ENCODE measurements around the gene CCDC141. TPM values are rescaled to one million over a fixed set of nuclear protein-coding genes. Genes with fewer than 3 reads are reported as not detected.
"Not testable (repeated sequence)": the region's sequence is repeated elsewhere in the genome, so short reads cannot be mapped to it uniquely, and the experiment has no call there.

Gene CCDC141
- total RNA-seq, 1 experiment from 2014 or later = 0.30 TPM

DNA sequence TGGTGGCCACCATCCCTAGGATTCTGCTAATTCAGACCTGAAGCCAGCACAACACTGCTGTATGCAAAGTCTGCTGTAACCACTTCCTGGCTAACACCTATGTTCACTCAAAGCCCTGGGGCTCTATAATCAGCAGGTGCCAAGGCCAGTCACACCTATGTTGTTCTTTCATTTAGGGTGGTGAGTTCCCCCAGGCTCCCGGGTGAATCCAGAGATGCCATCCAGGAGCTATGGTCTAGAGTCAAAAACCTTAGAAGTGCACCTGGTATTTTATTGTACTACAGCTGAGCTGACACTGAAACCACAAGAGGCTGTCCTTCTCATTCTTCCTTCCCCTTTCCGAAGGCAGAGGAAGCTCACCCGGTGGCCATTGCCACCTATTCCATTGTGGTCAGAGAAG is 46.2 kb upstream of the CCDC141 start:
- RAD21 ChIA-PET (ENCODE audit: low non-redundant PET in 1 of 2, low total read pairs in 2 of 2, uncharacterized antibody in 2 of 2, unreplicated experiment in 2 of 2) = no interaction called here

DNA sequence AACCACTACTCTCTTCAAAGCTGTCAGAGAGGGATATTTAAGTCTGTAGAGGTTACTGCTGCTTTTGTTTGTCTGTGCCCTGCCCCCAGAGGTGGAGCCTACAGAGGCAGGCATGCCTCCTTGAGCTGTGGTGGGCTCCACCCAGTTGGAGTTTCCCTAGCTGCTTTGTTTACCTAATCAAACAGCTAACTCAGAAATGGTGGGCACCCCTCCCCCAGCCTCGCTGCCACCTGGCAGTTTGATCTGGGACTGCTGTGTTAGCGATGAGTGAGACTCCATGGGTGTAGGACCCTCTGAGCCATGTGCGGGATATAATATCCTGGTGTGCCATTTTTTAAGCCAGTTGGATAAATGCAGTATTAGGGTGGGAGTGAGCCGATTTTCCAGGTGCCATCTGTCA is 43.0 kb upstream of the CCDC141 start:
- H3K4me1 ChIP-seq (ENCODE audit: control insufficient read depth in 1 of 2, insufficient read depth in 2 of 2, low read length in 2 of 2); H4K20me1 ChIP-seq (ENCODE audit: insufficient read depth); BruUV-seq (replicated peaks); H3K27ac ChIP-seq (ENCODE audit: low read depth, low read length); ATAC-seq; H3K27me3 ChIP-seq (ENCODE audit: insufficient read depth, low read length); RAD21 ChIA-PET (ENCODE audit: low non-redundant PET in 1 of 2, low total read pairs in 2 of 2, uncharacterized antibody in 2 of 2, unreplicated experiment in 2 of 2); H3K9me2 ChIP-seq (ENCODE audit: insufficient read depth); H3K9me3 ChIP-seq (ENCODE audit: control insufficient read depth in 1 of 2, insufficient read depth in 1 of 2, low read depth in 1 of 2, low read length in 2 of 2); H3K9ac ChIP-seq (ENCODE audit: low read length); H3K4me3 ChIP-seq (replicated peaks in 1 of 2; ENCODE audit: low read depth in 1 of 2, low read length in 2 of 2); H3K36me3 ChIP-seq (ENCODE audit: control insufficient read depth in 1 of 2, insufficient read depth in 2 of 2, low read length in 2 of 2); H2AFZ ChIP-seq (ENCODE audit: low read depth, low read length, poor library complexity, severe bottlenecking); intact Hi-C loops (cut with micrococcal nuclease); DNase-seq (ENCODE audit: low read depth, low spot score); H3K79me2 ChIP-seq (ENCODE audit: insufficient read depth, low read length); CTCF ChIA-PET; POLR2A ChIA-PET; H3K4me2 ChIP-seq (ENCODE audit: low read length): not testable (repeated sequence)

More for the DNA sequence above, 46.2 kb upstream of the CCDC141 start:
- DNase-seq (ENCODE audit: low read depth, low spot score) (no peak), ATAC-seq (no peak)
- BruUV-seq (replicated peaks) = no TSS peak
- Histone ChIP-seq H3K9me3 (ENCODE audit: control insufficient read depth in 1 of 2, insufficient read depth in 1 of 2, low read depth in 1 of 2, low read length in 2 of 2) (no peaks in the 10 kb centered on the region), H4K20me1 (ENCODE audit: insufficient read depth) (no peaks in the 10 kb centered on the region), H2AFZ (ENCODE audit: low read depth, low read length, poor library complexity, severe bottlenecking) (no peak overlapping the region), H3K27me3 (ENCODE audit: insufficient read depth, low read length) (no peaks in the 10 kb centered on the region), H3K4me3 (replicated peaks in 1 of 2; ENCODE audit: low read depth in 1 of 2, low read length in 2 of 2) (no peak overlapping the region), H3K4me1 (ENCODE audit: control insufficient read depth in 1 of 2, insufficient read depth in 2 of 2, low read length in 2 of 2) (no peaks in the 10 kb centered on the region), H3K9ac (ENCODE audit: low read length) (no peak overlapping the region), H3K36me3 (ENCODE audit: control insufficient read depth in 1 of 2, insufficient read depth in 2 of 2, low read length in 2 of 2) (no peaks in the 10 kb centered on the region), H3K4me2 (ENCODE audit: low read length) (no peak overlapping the region), H3K27ac (ENCODE audit: low read depth, low read length) (no peak overlapping the region), H3K9me2 (ENCODE audit: insufficient read depth) (no peaks in the 10 kb centered on the region), H3K79me2 (ENCODE audit: insufficient read depth, low read length) (no peaks in the 10 kb centered on the region)
- ChIA-PET CTCF (no interaction called here), POLR2A (no interaction called here)
- TF ChIP-seq CBX3 (IDR thresholded peaks at IDR 0.05; ENCODE audit: low read depth) (no peak), SRF (IDR thresholded peaks at IDR 0.05; ENCODE audit: low read depth) (no peak), RAD21 (IDR thresholded peaks at IDR 0.05; ENCODE audit: low read depth) (no peak), SP1 (IDR thresholded peaks at IDR 0.05; ENCODE audit: low read depth) (no peak), EZH2phosphoT487 (IDR thresholded peaks at IDR 0.05; ENCODE audit: borderline replicate concordance) (no peak), MAX (IDR thresholded peaks at IDR 0.05) (no peak), CEBPB (IDR thresholded peaks at IDR 0.05; ENCODE audit: low read depth) (no peak)
- TF ChIP-seq, protein P1, sequence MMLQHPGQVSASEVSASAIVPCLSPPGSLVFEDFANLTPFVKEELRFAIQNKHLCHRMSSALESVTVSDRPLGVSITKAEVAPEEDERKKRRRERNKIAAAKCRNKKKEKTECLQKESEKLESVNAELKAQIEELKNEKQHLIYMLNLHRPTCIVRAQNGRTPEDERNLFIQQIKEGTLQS (IDR thresholded peaks at IDR 0.05) = no peak
- intact Hi-C loops (cut with micrococcal nuclease) = no loop called here

Measured in HCT116 (cell line).